ENCODE results near the gene ZNF491. TPM values are rescaled to one million over a fixed set of nuclear protein-coding genes. Genes with fewer than 3 reads are reported as not detected.

Gene ZNF491
- total and polyA plus RNA-seq, 4 donors, result 0.54 to 4.9 (median 1.8) TPM

GRCh38 chr19:11754663-11755062 lies 43.7 kb upstream of the ZNF491 start:
- WGBS, 2 donors, result 87 to 95% methylated on average over 4 of the region's 4 CpGs
- no peaks in the 10 kb centered on the region for H3K27me3 ChIP-seq (ENCODE audit: control insufficient read depth in 3 of 3, insufficient read depth in 3 of 3, low read length in 2 of 3)
- no peak overlapping the region for H3K9ac ChIP-seq (ENCODE audit: insufficient read depth in 1 of 2, low read length in 2 of 2)
- ATAC-seq (ENCODE audit: insufficient read depth, low FRiP score), result no peak
- H3K4me1 ChIP-seq (ENCODE audit: control insufficient read depth in 5 of 5, insufficient read depth in 5 of 5, low read length in 5 of 5), result no peaks in the 10 kb centered on the region
- DNase-seq, result no peak
- no peaks in the 10 kb centered on the region for H3K36me3 ChIP-seq (ENCODE audit: control insufficient read depth in 4 of 4, insufficient read depth in 4 of 4, low read length in 4 of 4)
- peaks cover 0 to 12% (median under 1%) of the 10 kb centered on the region in 4 donors for H3K9me3 ChIP-seq (ENCODE audit: control insufficient read depth in 4 of 4, insufficient read depth in 3 of 4, low read length in 3 of 4)
- H3K27ac ChIP-seq (ENCODE audit: low read depth in 1 of 2, low read length in 1 of 2), result no peak overlapping the region
- TF ChIP-seq, protein P1, sequence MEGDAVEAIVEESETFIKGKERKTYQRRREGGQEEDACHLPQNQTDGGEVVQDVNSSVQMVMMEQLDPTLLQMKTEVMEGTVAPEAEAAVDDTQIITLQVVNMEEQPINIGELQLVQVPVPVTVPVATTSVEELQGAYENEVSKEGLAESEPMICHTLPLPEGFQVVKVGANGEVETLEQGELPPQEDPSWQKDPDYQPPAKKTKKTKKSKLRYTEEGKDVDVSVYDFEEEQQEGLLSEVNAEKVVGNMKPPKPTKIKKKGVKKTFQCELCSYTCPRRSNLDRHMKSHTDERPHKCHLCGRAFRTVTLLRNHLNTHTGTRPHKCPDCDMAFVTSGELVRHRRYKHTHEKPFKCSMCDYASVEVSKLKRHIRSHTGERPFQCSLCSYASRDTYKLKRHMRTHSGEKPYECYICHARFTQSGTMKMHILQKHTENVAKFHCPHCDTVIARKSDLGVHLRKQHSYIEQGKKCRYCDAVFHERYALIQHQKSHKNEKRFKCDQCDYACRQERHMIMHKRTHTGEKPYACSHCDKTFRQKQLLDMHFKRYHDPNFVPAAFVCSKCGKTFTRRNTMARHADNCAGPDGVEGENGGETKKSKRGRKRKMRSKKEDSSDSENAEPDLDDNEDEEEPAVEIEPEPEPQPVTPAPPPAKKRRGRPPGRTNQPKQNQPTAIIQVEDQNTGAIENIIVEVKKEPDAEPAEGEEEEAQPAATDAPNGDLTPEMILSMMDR (IDR thresholded peaks at IDR 0.05; ENCODE audit: control extremely low read depth, extremely low read depth), result no peak
- no peak overlapping the region for H3K4me3 ChIP-seq

DNA sequence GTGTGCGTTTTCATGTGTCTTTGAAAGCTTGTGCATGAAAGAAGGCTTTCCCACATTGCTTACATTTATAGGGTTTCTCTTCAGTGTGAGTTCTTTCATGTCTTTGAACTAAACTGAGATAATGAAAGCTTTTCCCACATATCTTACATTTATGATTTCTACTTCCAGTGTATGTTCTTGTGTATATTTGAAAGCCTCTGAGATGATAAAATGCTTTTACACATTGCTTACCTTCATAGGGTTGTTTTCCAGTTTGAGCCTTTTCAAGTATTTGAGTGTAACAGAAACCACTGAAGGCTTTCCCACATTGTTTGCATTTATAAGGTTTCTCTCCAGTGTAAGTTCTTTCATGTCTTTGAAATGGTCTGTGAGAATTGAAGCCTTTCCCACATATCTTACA lies 41.4 kb upstream of the ZNF491 start:
- DNase-seq (no peak), ATAC-seq (ENCODE audit: insufficient read depth, low FRiP score) (no peak)
- Histone ChIP-seq H3K9me3 (ENCODE audit: control insufficient read depth in 4 of 4, insufficient read depth in 3 of 4, low read length in 3 of 4) (peaks cover 0 to 12% (median 0%) of the 10 kb centered on the region in 4 donors), H3K9ac (ENCODE audit: insufficient read depth in 1 of 2, low read length in 2 of 2) (no peak overlapping the region), H3K4me3 (no peak overlapping the region), H3K27me3 (ENCODE audit: control insufficient read depth in 3 of 3, insufficient read depth in 3 of 3, low read length in 2 of 3) (no peaks in the 10 kb centered on the region), H3K36me3 (ENCODE audit: control insufficient read depth in 4 of 4, insufficient read depth in 4 of 4, low read length in 4 of 4) (no peaks in the 10 kb centered on the region), H3K27ac (ENCODE audit: low read depth in 1 of 2, low read length in 1 of 2) (no peak overlapping the region), H3K4me1 (ENCODE audit: control insufficient read depth in 5 of 5, insufficient read depth in 5 of 5, low read length in 5 of 5) (no peaks in the 10 kb centered on the region)
- TF ChIP-seq, protein P1 (IDR thresholded peaks at IDR 0.05; ENCODE audit: control extremely low read depth, extremely low read depth), result no peak
- WGBS, 2 donors, result 89 to 91% methylated on average over 1 of the region's 1 CpG

DNA sequence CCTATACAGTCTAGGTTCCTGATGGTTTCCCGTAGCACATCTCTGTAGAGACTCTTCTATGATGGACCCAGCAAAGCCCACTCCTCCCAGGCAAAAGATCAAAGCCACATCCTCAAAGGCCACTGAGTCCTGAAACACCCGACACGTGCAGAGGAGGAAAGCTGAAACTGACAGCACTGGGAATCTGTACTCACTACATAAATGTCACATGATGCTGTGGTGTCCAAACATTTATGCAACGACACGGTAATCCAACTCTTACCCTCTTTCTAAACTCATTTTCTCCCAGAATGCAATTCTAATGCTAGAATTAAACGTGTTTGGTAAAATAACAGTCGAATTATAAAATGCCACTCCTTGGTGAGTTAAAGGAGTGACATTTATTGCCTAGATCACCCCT lies 38.5 kb upstream of the ZNF491 start:
- Histone ChIP-seq H3K9me3 (ENCODE audit: control insufficient read depth in 4 of 4, insufficient read depth in 3 of 4, low read length in 3 of 4) (peaks cover 0 to 12% (median 0%) of the 10 kb centered on the region in 4 donors), H3K27me3 (ENCODE audit: control insufficient read depth in 3 of 3, insufficient read depth in 3 of 3, low read length in 2 of 3) (no peaks in the 10 kb centered on the region), H3K36me3 (ENCODE audit: control insufficient read depth in 4 of 4, insufficient read depth in 4 of 4, low read length in 4 of 4) (no peaks in the 10 kb centered on the region), H3K4me1 (ENCODE audit: control insufficient read depth in 5 of 5, insufficient read depth in 5 of 5, low read length in 5 of 5) (no peaks in the 10 kb centered on the region), H3K27ac (ENCODE audit: low read depth in 1 of 2, low read length in 1 of 2) (no peak overlapping the region), H3K4me3 (no peak overlapping the region), H3K9ac (ENCODE audit: insufficient read depth in 1 of 2, low read length in 2 of 2) (no peak overlapping the region)
- no peak for DNase-seq
- WGBS, 2 donors, result 74 to 75% methylated on average over 7 of the region's 7 CpGs
- TF ChIP-seq, protein P1 (IDR thresholded peaks at IDR 0.05; ENCODE audit: control extremely low read depth, extremely low read depth), result no peak
- no peak for ATAC-seq (ENCODE audit: insufficient read depth, low FRiP score)

- H3K9me3 ChIP-seq (ENCODE audit: control insufficient read depth in 4 of 4, insufficient read depth in 3 of 4, low read length in 3 of 4), result no peaks in the 10 kb centered on the region
- peaks cover 0 to 10% (median 0%) of the 10 kb centered on the region in 5 donors for H3K4me1 ChIP-seq (ENCODE audit: control insufficient read depth in 5 of 5, insufficient read depth in 5 of 5, low read length in 5 of 5)
- TF ChIP-seq, protein P1 (IDR thresholded peaks at IDR 0.05; ENCODE audit: control extremely low read depth, extremely low read depth), result no peak
- 72 to 85% methylated on average over 3 of the region's 3 CpGs for WGBS, 2 donors
- DNase-seq, result no peak
- no peak overlapping the region for H3K27ac ChIP-seq (ENCODE audit: low read depth in 1 of 2, low read length in 1 of 2)
- ATAC-seq (ENCODE audit: insufficient read depth, low FRiP score), result no peak
- no peak overlapping the region for H3K4me3 ChIP-seq
- H3K36me3 ChIP-seq (ENCODE audit: control insufficient read depth in 4 of 4, insufficient read depth in 4 of 4, low read length in 4 of 4), result no peaks in the 10 kb centered on the region
- H3K27me3 ChIP-seq (ENCODE audit: control insufficient read depth in 3 of 3, insufficient read depth in 3 of 3, low read length in 2 of 3), result no peaks in the 10 kb centered on the region
- H3K9ac ChIP-seq (ENCODE audit: insufficient read depth in 1 of 2, low read length in 2 of 2), result no peak overlapping the region
Observed at GRCh38 chr19:11763117-11763516, 35.2 kb upstream of the ZNF491 start.
